Caco-2 (cell line): ENCODE data around the gene SLC11A2. TPM values are rescaled to one million over a fixed set of nuclear protein-coding genes. Genes with fewer than 3 reads are reported as not detected.

ENCODE experiments used
- BruUV-seq: library from RNA; stranded (reverse); fragments of 400-500 nt; replicated peaks from 2 replicates; lab custom pipeline; 2021; lab: Mats Ljungman, UMichigan
- CTCF ChIA-PET: fragments of 300-600 bp; sonication (Branson Sonifier 250); formaldehyde crosslinking; loops from one replicate; lab custom pipeline; 2022; ENCODE audit warnings: antibody characterized with exemption; lab: Charles Lee
- POLR2A ChIA-PET: fragments of 300-600 bp; sonication (Branson Sonifier 250); formaldehyde crosslinking; loops from one replicate; lab custom pipeline; 2022; ENCODE audit warnings: antibody characterized with exemption; lab: Charles Lee
- DNase-seq, 2 experiments: peaks; one replicate each; pipeline versions ENCODE4 v3.0.0 to v3.0.0-alpha.2; 2020 to 2022
- H3K27me3 ChIP-seq: replicated peaks from 2 replicates; pipeline ENCODE4 v1.6.0; 2011; ENCODE audit warnings: low read length; ENCODE audit not compliant: control insufficient read depth, insufficient read depth
- H3K36me3 ChIP-seq: 2 replicates; pipeline ENCODE4 v1.5.1; 2011; ENCODE audit warnings: low read length; ENCODE audit not compliant: control insufficient read depth, insufficient read depth
- H3K4me1 ChIP-seq: fragments of 250-450 bp; sonication (Bioruptor Pico); 2 replicates; pipeline ENCODE4 v1.5.1; 2020; ENCODE audit warnings: mild to moderate bottlenecking
- H3K4me3 ChIP-seq: 2 replicates; pipeline ENCODE4 v1.5.1; 2011; ENCODE audit warnings: low read depth, mild to moderate bottlenecking, control low read depth, low read length
- H3K9me3 ChIP-seq: fragments of 250-450 bp; sonication (Bioruptor Pico); 2 replicates; pipeline ENCODE4 v1.5.1; 2020; ENCODE audit warnings: mild to moderate bottlenecking, moderate library complexity
- H3K27ac Mint-ChIP-seq: one replicate; pipeline ENCODE4 v1.8.0; 2022; ENCODE audit warnings: mixed read lengths; ENCODE audit not compliant: unreplicated experiment
- H3K27me3 Mint-ChIP-seq: one replicate; pipeline ENCODE4 v1.8.0; 2022; ENCODE audit warnings: mixed read lengths; ENCODE audit not compliant: insufficient read depth, unreplicated experiment
- H3K36me3 Mint-ChIP-seq: one replicate; pipeline ENCODE4 v1.8.0; 2022; ENCODE audit warnings: mild to moderate bottlenecking, mixed read lengths; ENCODE audit not compliant: insufficient read depth, unreplicated experiment
- H3K4me1 Mint-ChIP-seq: one replicate; pipeline ENCODE4 v1.8.0; 2022; ENCODE audit warnings: low read depth, mixed read lengths; ENCODE audit not compliant: unreplicated experiment
- H3K4me3 Mint-ChIP-seq: one replicate; pipeline ENCODE4 v1.8.0; 2022; ENCODE audit warnings: mild to moderate bottlenecking, moderate library complexity, mixed read lengths; ENCODE audit not compliant: unreplicated experiment
- H3K9me3 Mint-ChIP-seq: one replicate; pipeline ENCODE4 v1.8.0; 2022; ENCODE audit warnings: mixed read lengths; ENCODE audit not compliant: unreplicated experiment
- intact Hi-C: fragments of 100-400 bp; cut with micrococcal nuclease; formaldehyde crosslinking; loops from one replicate; pipeline ENCODE4 v1.10.0; 2022; ENCODE audit not compliant: unreplicated experiment
- total RNA-seq: library from RNA; stranded (reverse); gene quantifications from 2 replicates; pipeline ENCODE4 v1.2.3, GENCODE V29; 2022
- TF ChIP-seq, protein P1 (sequence below), 2 experiments: fragments of 200-600 bp in 1 of 2; IDR thresholded peaks; 1 replicate in 1 of 2; 2 replicates in 1 of 2; pipeline versions ENCODE4 v1.5.1 to v1.8.0; 2011 to 2022; ENCODE audit warnings: antibody characterized with exemption in 1 of 2, control low read depth in 1 of 2, inconsistent platforms in 1 of 2, low read depth in 1 of 2, low read length in 1 of 2, mild to moderate bottlenecking in 1 of 2, moderate library complexity in 1 of 2; ENCODE audit not compliant: insufficient read depth in 1 of 2, severe bottlenecking in 1 of 2, unreplicated experiment in 1 of 2

Gene SLC11A2
- total RNA-seq, 1 experiment from 2014 or later = 115 TPM

- ChIA-PET CTCF (no interaction called here), POLR2A (interaction anchor here (1.2 kb wide), 1 partner anchor 24 kb away, joined by 3 read pairs; no protein-coding TSS in a partner anchor)
- no peak overlapping the region for H3K4me3 ChIP-seq
- no peaks in the 10 kb centered on the region for H3K9me3 ChIP-seq
- no peak overlapping the region for H3K27ac Mint-ChIP-seq
- H3K4me1 Mint-ChIP-seq = no peaks in the 10 kb centered on the region
- DNase-seq = no peak
- no peaks in the 10 kb centered on the region for H3K27me3 Mint-ChIP-seq
- TF ChIP-seq, protein P1, sequence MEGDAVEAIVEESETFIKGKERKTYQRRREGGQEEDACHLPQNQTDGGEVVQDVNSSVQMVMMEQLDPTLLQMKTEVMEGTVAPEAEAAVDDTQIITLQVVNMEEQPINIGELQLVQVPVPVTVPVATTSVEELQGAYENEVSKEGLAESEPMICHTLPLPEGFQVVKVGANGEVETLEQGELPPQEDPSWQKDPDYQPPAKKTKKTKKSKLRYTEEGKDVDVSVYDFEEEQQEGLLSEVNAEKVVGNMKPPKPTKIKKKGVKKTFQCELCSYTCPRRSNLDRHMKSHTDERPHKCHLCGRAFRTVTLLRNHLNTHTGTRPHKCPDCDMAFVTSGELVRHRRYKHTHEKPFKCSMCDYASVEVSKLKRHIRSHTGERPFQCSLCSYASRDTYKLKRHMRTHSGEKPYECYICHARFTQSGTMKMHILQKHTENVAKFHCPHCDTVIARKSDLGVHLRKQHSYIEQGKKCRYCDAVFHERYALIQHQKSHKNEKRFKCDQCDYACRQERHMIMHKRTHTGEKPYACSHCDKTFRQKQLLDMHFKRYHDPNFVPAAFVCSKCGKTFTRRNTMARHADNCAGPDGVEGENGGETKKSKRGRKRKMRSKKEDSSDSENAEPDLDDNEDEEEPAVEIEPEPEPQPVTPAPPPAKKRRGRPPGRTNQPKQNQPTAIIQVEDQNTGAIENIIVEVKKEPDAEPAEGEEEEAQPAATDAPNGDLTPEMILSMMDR (IDR thresholded peaks at IDR 0.05; ENCODE audit: insufficient read depth in 1 of 2, low read depth in 1 of 2, low read length in 1 of 2, severe bottlenecking in 1 of 2, unreplicated experiment in 1 of 2) = no peak
- no peaks in the 10 kb centered on the region for H3K27me3 ChIP-seq
- no peaks in the 10 kb centered on the region for H3K4me1 ChIP-seq
- H3K4me3 Mint-ChIP-seq = no peak overlapping the region
- H3K9me3 Mint-ChIP-seq = no peaks in the 10 kb centered on the region
- H3K36me3 Mint-ChIP-seq = peaks cover 45% of the 10 kb centered on the region
- no TSS peak for BruUV-seq
- intact Hi-C loops = no loop called here
- H3K36me3 ChIP-seq = no peaks in the 10 kb centered on the region
Measured at GRCh38 chr12:51051787-51052186, 25.6 kb upstream of the SLC11A2 start.

- H3K4me1 ChIP-seq = no peaks in the 10 kb centered on the region
- H3K4me1 Mint-ChIP-seq = no peaks in the 10 kb centered on the region
- no peaks in the 10 kb centered on the region for H3K27me3 ChIP-seq
- no peaks in the 10 kb centered on the region for H3K27me3 Mint-ChIP-seq
- intact Hi-C loops = loop anchor here (2.0 kb wide), 2 partner anchors 169 to 189 kb away; partner anchors contain the start of genes DAZAP2 and POU6F1
- H3K27ac Mint-ChIP-seq = no peak overlapping the region
- no peaks in the 10 kb centered on the region for H3K9me3 Mint-ChIP-seq
- H3K9me3 ChIP-seq = no peaks in the 10 kb centered on the region
- H3K4me3 Mint-ChIP-seq = peak overlapping the region; percentile 99
- no TSS peak for BruUV-seq
- ChIA-PET POLR2A (interaction anchor here (0.7 to 1.8 kb wide), 4 partner anchors 34 to 221 kb away, joined by 3 to 16 read pairs (median 10); partner anchors contain the start of genes CSRNP2, DAZAP2, POU6F1 and SMAGP), CTCF (interaction anchor here (0.7 to 1.5 kb wide), 4 partner anchors 9 to 292 kb away, joined by 3 to 4 read pairs (median 4); partner anchors contain the start of gene CSRNP2)
- no peaks in the 10 kb centered on the region for H3K36me3 ChIP-seq
- H3K36me3 Mint-ChIP-seq = peaks cover 23% of the 10 kb centered on the region
- TF ChIP-seq, protein P1 (IDR thresholded peaks at IDR 0.05; ENCODE audit: insufficient read depth in 1 of 2, low read depth in 1 of 2, low read length in 1 of 2, severe bottlenecking in 1 of 2, unreplicated experiment in 1 of 2) = no peak
- H3K4me3 ChIP-seq = peak overlapping the region; percentile 64
- no peak for DNase-seq
Measured at GRCh38 chr12:51049525-51049924, 23.3 kb upstream of the SLC11A2 start.

GRCh38 chr12:51048661-51049251 is 22.6 kb upstream of the SLC11A2 start:
- Mint-ChIP-seq H3K27ac (peak overlapping the region; percentile 96), H3K9me3 (no peaks in the 10 kb centered on the region), H3K4me1 (no peaks in the 10 kb centered on the region), H3K27me3 (no peaks in the 10 kb centered on the region), H3K4me3 (peak overlapping the region; percentile 99), H3K36me3 (peaks cover 16% of the 10 kb centered on the region)
- DNase-seq = peak in 1 of 2 experiments; percentile 24
- TF ChIP-seq, protein P1 (IDR thresholded peaks at IDR 0.05; ENCODE audit: insufficient read depth in 1 of 2, low read depth in 1 of 2, low read length in 1 of 2, severe bottlenecking in 1 of 2, unreplicated experiment in 1 of 2) = no peak
- H3K4me3 ChIP-seq = peak overlapping the region; percentile 64
- no peaks in the 10 kb centered on the region for H3K4me1 ChIP-seq
- intact Hi-C loops = loop anchor here (1.0 to 2.0 kb wide), 5 partner anchors 22 to 190 kb away; partner anchors contain the start of genes DAZAP2, POU6F1 and SLC11A2
- no peaks in the 10 kb centered on the region for H3K36me3 ChIP-seq
- no peaks in the 10 kb centered on the region for H3K27me3 ChIP-seq
- POLR2A ChIA-PET = interaction anchor here (0.6 to 1.8 kb wide), 6 partner anchors 15 to 221 kb away, joined by 4 to 16 read pairs (median 6); partner anchors contain the start of genes CSRNP2, DAZAP2 and POU6F1
- H3K9me3 ChIP-seq = no peaks in the 10 kb centered on the region
- TSS peak; percentile 68 for BruUV-seq
- CTCF ChIA-PET = interaction anchor here (0.5 to 1.5 kb wide), 7 partner anchors 18 to 293 kb away, joined by 3 to 7 read pairs (median 4); partner anchors contain the start of genes CSRNP2 and SLC11A2
